Uterus (tissue), 2 donors: ENCODE data around the gene LARP1B.

Source experiments
- CTCF ChIP-seq, 4 experiments: fragments of 200-600 bp in 2 of 4; fragments of 450-650 bp in 2 of 4; sonication (generic) in 2 of 4; IDR thresholded peaks; one replicate each; pipeline ENCODE4 v1.5.1; 2016 to 2019; ENCODE audit warnings: antibody characterized with exemption in 4 of 4, mild to moderate bottlenecking in 2 of 4, moderate library complexity in 1 of 4
- POLR2A ChIP-seq, 2 donors: fragments of 450-650 bp; IDR thresholded peaks; one replicate each; pipeline ENCODE4 v1.6.1; 2016; ENCODE audit warnings: antibody characterized with exemption in 2 of 2, mild to moderate bottlenecking in 1 of 2, moderate library complexity in 1 of 2

GRCh38 chr4:128244379-128244778, 183.3 kb downstream of the LARP1B start:
- TF ChIP-seq CTCF (IDR thresholded peaks at IDR 0.05) (no peak), POLR2A (IDR thresholded peaks at IDR 0.05) (no peak)
